ENCODE measurements around the gene SDHAF2.

DNA sequence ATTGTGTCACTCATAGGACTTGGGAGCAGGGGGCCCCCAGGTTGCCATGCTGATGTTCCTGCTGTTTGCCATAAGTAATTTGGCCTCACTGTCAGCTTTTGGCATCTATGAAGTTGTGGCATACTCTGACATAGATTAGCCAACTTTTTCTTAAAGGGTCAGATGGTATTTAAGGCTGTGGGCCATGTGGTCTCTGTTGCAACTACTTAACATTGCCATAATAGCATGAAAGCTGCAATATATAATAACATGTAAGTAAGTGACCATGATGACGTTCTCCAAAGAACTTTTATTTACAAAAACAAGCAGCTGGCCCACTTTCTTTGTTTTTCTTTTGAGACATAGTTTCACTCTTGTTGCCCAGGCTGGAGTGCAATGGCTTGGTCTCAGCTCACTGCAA, 39.8 kb upstream of the SDHAF2 start:
- TF ChIP-seq, protein P1, sequence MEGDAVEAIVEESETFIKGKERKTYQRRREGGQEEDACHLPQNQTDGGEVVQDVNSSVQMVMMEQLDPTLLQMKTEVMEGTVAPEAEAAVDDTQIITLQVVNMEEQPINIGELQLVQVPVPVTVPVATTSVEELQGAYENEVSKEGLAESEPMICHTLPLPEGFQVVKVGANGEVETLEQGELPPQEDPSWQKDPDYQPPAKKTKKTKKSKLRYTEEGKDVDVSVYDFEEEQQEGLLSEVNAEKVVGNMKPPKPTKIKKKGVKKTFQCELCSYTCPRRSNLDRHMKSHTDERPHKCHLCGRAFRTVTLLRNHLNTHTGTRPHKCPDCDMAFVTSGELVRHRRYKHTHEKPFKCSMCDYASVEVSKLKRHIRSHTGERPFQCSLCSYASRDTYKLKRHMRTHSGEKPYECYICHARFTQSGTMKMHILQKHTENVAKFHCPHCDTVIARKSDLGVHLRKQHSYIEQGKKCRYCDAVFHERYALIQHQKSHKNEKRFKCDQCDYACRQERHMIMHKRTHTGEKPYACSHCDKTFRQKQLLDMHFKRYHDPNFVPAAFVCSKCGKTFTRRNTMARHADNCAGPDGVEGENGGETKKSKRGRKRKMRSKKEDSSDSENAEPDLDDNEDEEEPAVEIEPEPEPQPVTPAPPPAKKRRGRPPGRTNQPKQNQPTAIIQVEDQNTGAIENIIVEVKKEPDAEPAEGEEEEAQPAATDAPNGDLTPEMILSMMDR (IDR thresholded peaks at IDR 0.05) = no peak
- no peak for TF ChIP-seq POLR2AphosphoS5 (IDR thresholded peaks at IDR 0.05)
